Thyroid gland (tissue), 4 donors: Measurements from ENCODE around the gene SH3RF2. TPM values are rescaled to one million over a fixed set of nuclear protein-coding genes. Genes with fewer than 3 reads are reported as not detected.

Source experiments
- DNase-seq, 2 donors: peaks; one replicate each; pipeline ENCODE4 v3.0.0-alpha.2; 2019
- H3K27ac ChIP-seq, 3 donors: fragments of 200-600 bp; sonication (generic); 1 replicate in 2 of 3; 2 replicates in 1 of 3; pipeline ENCODE4 v1.5.1; 2016 to 2019; ENCODE audit warnings: mild to moderate bottlenecking in 1 of 3, moderate library complexity in 1 of 3
- H3K27me3 ChIP-seq: fragments of 200-600 bp; sonication (generic); one replicate; pipeline ENCODE4 v1.5.1; 2019
- H3K36me3 ChIP-seq, 2 donors: fragments of 200-600 bp; sonication (generic); one replicate each; pipeline ENCODE4 v1.5.1; 2016 to 2019
- H3K4me1 ChIP-seq, 2 donors: fragments of 200-600 bp; sonication (generic); one replicate each; pipeline ENCODE4 v1.5.1; 2017 to 2019
- H3K4me3 ChIP-seq, 3 donors: fragments of 200-600 bp; sonication (generic); replicated peaks in 1 of 3; 1 replicate in 2 of 3; 2 replicates in 1 of 3; pipeline ENCODE4 v1.5.1; 2016; ENCODE audit warnings: mild to moderate bottlenecking in 1 of 3
- H3K9me3 ChIP-seq: fragments of 200-600 bp; sonication (generic); one replicate; pipeline ENCODE4 v1.5.1; 2017
- POLR2A ChIP-seq, 2 donors: fragments of 450-650 bp; IDR thresholded peaks; one replicate each; pipeline ENCODE4 v1.6.1; 2017; ENCODE audit warnings: antibody characterized with exemption in 2 of 2, mild to moderate bottlenecking in 2 of 2, moderate library complexity in 1 of 2
- WGBS, 2 donors: methylation state at CpG; one replicate each; pipeline ENCODE4 v1.1.5; 2017; 5-methylcytosine and 5-hydroxymethylcytosine counted together
- intact Hi-C: fragments of 100-400 bp; cut with DNase I; formaldehyde crosslinking; loops from one replicate; pipeline ENCODE4 v1.15.1; 2023
- total RNA-seq, 4 donors: library from RNA; depleted of rRNA; stranded (reverse); fragments of >200 nt; gene quantifications; one replicate each; pipeline ENCODE4 v1.2.3, GENCODE V29; 2016
- TF ChIP-seq, protein P1 (sequence below), 6 experiments: fragments of 200-600 bp in 3 of 6; fragments of 450-650 bp in 3 of 6; sonication (generic) in 3 of 6; IDR thresholded peaks; one replicate each; pipeline ENCODE4 v1.5.1; 2016 to 2019; ENCODE audit warnings: antibody characterized with exemption in 6 of 6, mild to moderate bottlenecking in 2 of 6, inconsistent platforms in 1 of 6, moderate library complexity in 1 of 6

The SH3RF2 gene
- total RNA-seq, 4 donors from 2014 or later = 3.1 to 20.8 (median 14.3) TPM

DNA sequence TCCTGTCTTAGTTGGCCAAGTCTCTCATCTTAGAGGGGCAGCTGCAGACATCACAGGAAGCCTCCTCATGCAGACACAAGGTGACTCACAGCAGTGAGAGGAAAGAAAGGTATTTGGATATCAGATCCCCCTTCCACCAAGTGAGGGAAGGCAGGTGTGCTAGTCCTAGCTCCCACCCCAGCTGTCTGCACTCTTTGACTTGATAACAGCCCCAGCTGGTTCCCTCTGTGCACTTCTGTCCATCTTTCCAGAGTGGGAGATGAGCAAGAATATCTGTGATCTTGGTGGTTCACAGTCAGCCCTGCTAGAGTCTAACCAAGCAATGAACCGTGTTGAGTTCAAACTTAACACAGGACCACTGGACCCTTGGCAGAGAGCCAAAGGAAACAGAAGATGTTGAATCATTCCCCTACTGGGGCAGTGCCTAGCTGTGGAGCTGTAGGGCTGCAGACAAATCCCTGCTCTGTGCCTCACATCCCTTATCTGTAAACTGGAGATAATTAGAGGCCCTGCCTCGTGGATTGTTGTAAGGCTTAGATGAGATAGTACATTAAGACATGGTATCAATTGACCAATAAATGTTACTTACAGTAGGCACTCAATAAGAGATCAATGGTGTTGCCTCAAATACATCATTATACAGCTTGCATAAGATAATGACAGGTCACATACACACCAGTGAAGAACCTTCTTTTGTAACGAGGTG is 39.1 kb downstream of the SH3RF2 start:
- H3K4me3 ChIP-seq = no peak overlapping the region
- H3K9me3 ChIP-seq = no peaks in the 10 kb centered on the region
- H3K4me1 ChIP-seq = peaks cover 12 to 37% of the 10 kb centered on the region in 2 donors
- no peaks in the 10 kb centered on the region for H3K36me3 ChIP-seq
- WGBS, 2 donors = 43 to 51% methylated on average over 3 of the region's 3 CpGs
- no peaks in the 10 kb centered on the region for H3K27me3 ChIP-seq
- peak overlapping the region in 2 of 3 donors; percentile 33 to 69 for H3K27ac ChIP-seq
- no peak for TF ChIP-seq POLR2A (IDR thresholded peaks at IDR 0.05)
- TF ChIP-seq, protein P1, sequence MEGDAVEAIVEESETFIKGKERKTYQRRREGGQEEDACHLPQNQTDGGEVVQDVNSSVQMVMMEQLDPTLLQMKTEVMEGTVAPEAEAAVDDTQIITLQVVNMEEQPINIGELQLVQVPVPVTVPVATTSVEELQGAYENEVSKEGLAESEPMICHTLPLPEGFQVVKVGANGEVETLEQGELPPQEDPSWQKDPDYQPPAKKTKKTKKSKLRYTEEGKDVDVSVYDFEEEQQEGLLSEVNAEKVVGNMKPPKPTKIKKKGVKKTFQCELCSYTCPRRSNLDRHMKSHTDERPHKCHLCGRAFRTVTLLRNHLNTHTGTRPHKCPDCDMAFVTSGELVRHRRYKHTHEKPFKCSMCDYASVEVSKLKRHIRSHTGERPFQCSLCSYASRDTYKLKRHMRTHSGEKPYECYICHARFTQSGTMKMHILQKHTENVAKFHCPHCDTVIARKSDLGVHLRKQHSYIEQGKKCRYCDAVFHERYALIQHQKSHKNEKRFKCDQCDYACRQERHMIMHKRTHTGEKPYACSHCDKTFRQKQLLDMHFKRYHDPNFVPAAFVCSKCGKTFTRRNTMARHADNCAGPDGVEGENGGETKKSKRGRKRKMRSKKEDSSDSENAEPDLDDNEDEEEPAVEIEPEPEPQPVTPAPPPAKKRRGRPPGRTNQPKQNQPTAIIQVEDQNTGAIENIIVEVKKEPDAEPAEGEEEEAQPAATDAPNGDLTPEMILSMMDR (IDR thresholded peaks at IDR 0.05) = no peak
- intact Hi-C loops = no loop called here
- DNase-seq = peak; percentile 7 to 12

DNA sequence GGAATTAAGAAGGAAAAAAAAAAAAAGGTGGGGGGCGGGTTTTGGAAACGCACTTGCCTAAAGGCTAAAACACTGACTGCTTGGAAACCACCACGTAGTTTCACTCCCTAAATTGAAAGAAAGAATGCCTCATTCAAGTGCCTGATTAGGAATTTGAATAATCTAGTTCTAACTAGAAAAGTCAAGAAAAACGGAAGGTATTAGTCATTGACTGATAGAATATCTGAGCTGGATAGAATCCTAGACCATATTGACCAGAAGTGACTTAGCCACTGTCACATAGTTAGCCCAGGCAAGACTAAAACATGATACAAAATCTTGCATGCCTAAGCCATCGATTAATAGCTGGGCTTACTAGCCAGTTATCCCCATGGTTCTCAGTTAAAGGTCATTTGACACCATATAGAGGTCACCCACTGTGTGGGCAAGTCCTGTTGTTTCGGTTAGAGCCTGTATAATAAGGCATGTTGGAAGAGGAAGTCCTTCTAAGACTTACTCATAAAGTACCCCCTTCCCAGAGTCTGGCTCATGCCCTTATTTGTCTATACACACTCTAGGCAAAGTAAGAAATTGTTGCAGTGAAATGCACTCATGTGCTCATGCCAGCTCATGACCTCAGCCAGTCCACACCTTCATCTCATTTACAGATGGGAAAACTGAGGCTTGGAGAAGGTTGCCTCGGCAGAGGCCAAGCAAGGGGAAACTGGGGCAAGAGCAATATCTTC is 40.2 kb downstream of the SH3RF2 start:
- intact Hi-C loops = no loop called here
- Histone ChIP-seq H3K9me3 (no peaks in the 10 kb centered on the region), H3K27ac (peak overlapping the region in 2 of 3 donors; percentile 66 to 69), H3K4me1 (peaks cover 13 to 44% of the 10 kb centered on the region in 2 donors), H3K36me3 (no peaks in the 10 kb centered on the region), H3K27me3 (no peaks in the 10 kb centered on the region), H3K4me3 (no peak overlapping the region)
- peak in 1 of 2 donors; percentile 11 for DNase-seq
- 72 to 79% methylated on average over 7 of the region's 7 CpGs for WGBS, 2 donors
- TF ChIP-seq, protein P1 (IDR thresholded peaks at IDR 0.05) = no peak
- TF ChIP-seq POLR2A (IDR thresholded peaks at IDR 0.05) = no peak

DNA sequence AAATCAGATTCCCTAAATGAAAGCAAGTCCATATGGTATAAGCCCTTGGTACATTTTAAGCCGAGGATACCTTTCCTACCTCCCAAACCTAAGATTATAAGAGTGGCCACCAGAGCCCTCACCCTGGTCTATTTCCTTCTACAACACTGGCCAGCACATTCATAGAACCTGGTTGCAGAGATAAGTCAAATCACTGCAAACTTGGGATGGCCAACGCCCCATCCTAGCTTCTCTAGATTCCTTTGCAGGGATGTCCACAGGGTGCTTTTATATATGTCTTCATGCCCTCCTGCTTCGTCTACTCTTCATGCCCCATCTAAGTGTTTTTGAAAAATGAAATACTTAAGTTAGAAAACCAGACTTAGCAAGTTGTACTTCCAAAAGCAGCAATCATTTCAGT is 41.8 kb downstream of the SH3RF2 start:
- H3K4me3 ChIP-seq = no peak overlapping the region
- no peak for DNase-seq
- no peaks in the 10 kb centered on the region for H3K36me3 ChIP-seq
- H3K27ac ChIP-seq = peak overlapping the region in 2 of 3 donors; percentile 69 to 75
- H3K4me1 ChIP-seq = peaks cover 29 to 60% of the 10 kb centered on the region in 2 donors
- 91 to 96% methylated on average over 3 of the region's 3 CpGs for WGBS, 2 donors
- intact Hi-C loops = no loop called here
- TF ChIP-seq, protein P1 (IDR thresholded peaks at IDR 0.05) = no peak
- no peak for TF ChIP-seq POLR2A (IDR thresholded peaks at IDR 0.05)
- H3K27me3 ChIP-seq = no peaks in the 10 kb centered on the region
- no peaks in the 10 kb centered on the region for H3K9me3 ChIP-seq

DNA sequence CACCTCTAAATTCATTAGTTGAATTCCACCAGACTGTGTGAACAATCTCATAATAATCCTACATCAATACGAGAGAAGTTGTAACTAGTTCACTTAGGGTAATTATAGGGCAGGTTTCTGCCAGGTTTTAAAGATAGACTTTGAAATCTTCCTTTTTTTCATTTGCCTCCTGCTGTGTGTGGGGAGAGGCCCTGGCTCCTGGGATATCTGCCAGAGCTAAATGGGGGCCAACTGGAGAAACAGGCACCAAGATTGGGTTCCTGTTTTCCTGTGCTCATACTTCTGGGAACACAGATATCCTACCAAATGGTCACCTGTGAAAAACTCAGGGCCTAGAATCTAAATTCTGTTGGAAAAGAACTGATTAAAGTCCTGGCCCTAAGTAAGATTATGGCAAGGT is 42.3 kb downstream of the SH3RF2 start:
- 41 to 42% methylated on average over 1 of the region's 1 CpG for WGBS, 2 donors
- Histone ChIP-seq H3K27me3 (no peaks in the 10 kb centered on the region), H3K4me1 (peaks cover 29 to 66% of the 10 kb centered on the region in 2 donors), H3K27ac (peak overlapping the region in 2 of 3 donors; percentile 69 to 75), H3K4me3 (no peak overlapping the region), H3K36me3 (no peaks in the 10 kb centered on the region), H3K9me3 (no peaks in the 10 kb centered on the region)
- no peak for TF ChIP-seq POLR2A (IDR thresholded peaks at IDR 0.05)
- TF ChIP-seq, protein P1 (IDR thresholded peaks at IDR 0.05) = no peak
- intact Hi-C loops = no loop called here
- DNase-seq = peak; percentile 18 to 53
